CMK (cell line): Measurements from ENCODE around the gene GLS.
"Not testable (repeated sequence)": the region's sequence is repeated elsewhere in the genome, so short reads cannot be mapped to it uniquely, and the experiment has no call there.

Source experiments
- DNase-seq: peaks from one replicate; pipeline ENCODE4 v3.0.0-alpha.2; 2010; ENCODE audit warnings: low read depth

Gene GLS

GRCh38 chr2:190935054-190935453, 54.4 kb downstream of the GLS start:
- DNase-seq: no peak

GRCh38 chr2:190938771-190939335, 58.2 kb downstream of the GLS start:
- no peak for DNase-seq

GRCh38 chr2:190940454-190940853, 59.8 kb downstream of the GLS start:
- no peak for DNase-seq

GRCh38 chr2:190941571-190941970, 61.0 kb downstream of the GLS start:
- no peak for DNase-seq

- DNase-seq: no peak
These were observed 62.1 kb downstream of the GLS start for GRCh38 chr2:190942697-190943096.

GRCh38 chr2:190943706-190944105, 63.1 kb downstream of the GLS start:
- DNase-seq: no peak

- DNase-seq: no peak
These were observed 66.5 kb downstream of the GLS start for GRCh38 chr2:190947141-190947540.

GRCh38 chr2:190947711-190948251, 67.2 kb downstream of the GLS start:
- DNase-seq: no peak

- DNase-seq: no peak
These were observed 68.0 kb downstream of the GLS start for GRCh38 chr2:190948671-190949070.

- no peak for DNase-seq
These were observed 70.0 kb downstream of the GLS start for GRCh38 chr2:190950566-190950991.

- no peak for DNase-seq
These were observed 72.6 kb downstream of the GLS start for GRCh38 chr2:190953257-190953656.

- DNase-seq: no peak
These were observed 79.5 kb downstream of the GLS start for GRCh38 chr2:190959911-190960788.

GRCh38 chr2:190961117-190961516, 80.5 kb downstream of the GLS start:
- DNase-seq: not testable (repeated sequence)

GRCh38 chr2:190961918-190962487, 81.4 kb downstream of the GLS start:
- DNase-seq: no peak

GRCh38 chr2:190963088-190963487, 82.5 kb downstream of the GLS start:
- DNase-seq: no peak

GRCh38 chr2:190964170-190964795, 83.7 kb downstream of the GLS start:
- DNase-seq: no peak

GRCh38 chr2:190965580-190966222, 85.1 kb downstream of the GLS start:
- DNase-seq: no peak

- DNase-seq: no peak
These were observed 87.9 kb downstream of the GLS start for GRCh38 chr2:190968522-190968921.

GRCh38 chr2:190970160-190970559, 89.5 kb downstream of the GLS start:
- no peak for DNase-seq

- DNase-seq: no peak
These were observed 90.4 kb downstream of the GLS start for GRCh38 chr2:190970873-190971506.

GRCh38 chr2:190972213-190972612, 91.6 kb downstream of the GLS start:
- DNase-seq: no peak

- DNase-seq: no peak
These were observed 92.2 kb downstream of the GLS start for GRCh38 chr2:190972846-190973245.
